Activated CD4-positive, alpha-beta T cell treated with anti-CD3 and anti-CD28 coated beads, Interleukin-10, Interleukin-2, amounts not matched to agents 100 ng/mL and 50 ng/mL, durations not matched to agents 16 hours and 8 hours (primary cell): ENCODE data around the gene CAMK2A.
"Not testable (repeated sequence)": the region's sequence is repeated elsewhere in the genome, so short reads cannot be mapped to it uniquely, and the experiment has no call there.

Source experiments
- DNase-seq: peaks from one replicate; pipeline ENCODE4 v3.0.0-alpha.2; 2020

Gene CAMK2A

DNA sequence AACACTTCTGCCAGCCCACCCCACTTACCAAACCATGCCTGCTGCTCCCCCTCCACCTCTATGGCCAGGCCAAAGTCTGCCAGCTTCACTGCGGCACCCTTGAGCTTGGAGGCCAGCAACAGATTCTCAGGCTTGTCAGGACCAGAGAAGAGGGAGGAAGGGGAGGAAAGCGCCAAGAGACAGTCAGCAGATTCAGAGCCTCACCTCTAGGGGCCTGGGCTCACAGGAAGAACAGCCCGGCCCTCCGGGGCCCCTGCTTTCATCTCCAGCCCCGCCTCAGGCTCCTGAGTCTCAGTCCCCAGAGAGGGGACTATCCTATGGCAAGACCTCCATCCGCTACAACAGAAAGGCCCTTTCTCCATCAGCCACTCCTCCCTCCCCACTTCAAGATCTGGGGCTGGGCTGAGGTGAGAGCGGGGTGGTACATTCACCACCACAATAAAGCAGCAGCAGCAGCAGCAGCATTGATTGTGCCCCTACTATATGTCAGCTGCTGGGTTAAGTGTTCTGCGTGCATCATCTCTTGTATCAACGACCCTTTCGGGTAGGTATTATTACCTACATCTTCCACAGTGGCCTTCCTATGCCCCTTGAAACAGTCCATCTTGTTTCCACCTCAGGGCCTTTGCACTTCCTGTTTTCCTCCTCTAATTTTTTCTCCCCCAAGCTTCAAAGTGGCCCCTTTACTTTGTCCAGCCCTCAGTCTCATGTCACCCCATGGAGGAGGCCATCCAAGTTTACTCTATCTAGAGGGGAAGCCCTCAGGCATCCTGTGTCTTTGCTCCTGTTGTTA is 36.0 kb downstream of the CAMK2A start:
- no peak for DNase-seq

DNA sequence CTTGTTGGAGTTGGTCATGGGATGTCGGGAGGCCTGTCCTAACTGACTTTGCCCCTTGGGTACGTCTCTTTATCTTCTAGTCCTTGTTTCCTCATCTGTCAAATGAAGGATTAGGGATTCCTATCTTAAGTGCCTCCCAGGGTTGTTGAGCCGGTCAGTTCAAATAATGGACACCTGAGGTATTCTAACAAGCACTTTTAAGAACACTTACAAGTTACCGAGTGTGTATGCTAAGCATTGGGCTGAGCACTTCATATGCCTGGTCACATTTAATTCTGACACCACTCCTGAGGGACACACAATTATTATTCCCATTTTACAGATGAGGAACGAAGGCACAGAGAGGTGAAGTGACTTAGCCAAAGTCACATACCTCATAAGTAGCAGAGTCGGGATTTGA is 37.1 kb downstream of the CAMK2A start:
- no peak for DNase-seq

DNA sequence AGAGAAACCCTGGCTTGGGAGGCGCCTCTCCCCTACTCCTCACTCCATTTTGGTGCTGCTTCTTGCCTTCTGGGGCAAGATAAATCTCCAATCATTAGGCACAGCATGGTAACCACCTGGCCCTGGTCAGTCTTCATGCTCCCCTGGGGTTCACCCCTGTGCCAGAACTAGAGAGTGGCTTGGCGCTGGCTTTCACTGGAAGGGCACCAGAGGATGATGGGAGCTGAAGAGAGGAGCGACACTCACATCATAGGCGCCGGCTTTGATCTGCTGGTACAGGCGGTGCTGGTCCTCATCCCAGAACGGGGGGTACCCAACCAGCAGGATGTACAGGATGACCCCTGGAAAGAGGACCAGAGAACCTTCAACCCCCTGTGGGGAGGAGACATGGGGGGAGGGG is 38.1 kb downstream of the CAMK2A start:
- no peak for DNase-seq

- no peak for DNase-seq
Measured at GRCh38 chr5:150249744-150250143, 39.8 kb downstream of the CAMK2A start.

DNA sequence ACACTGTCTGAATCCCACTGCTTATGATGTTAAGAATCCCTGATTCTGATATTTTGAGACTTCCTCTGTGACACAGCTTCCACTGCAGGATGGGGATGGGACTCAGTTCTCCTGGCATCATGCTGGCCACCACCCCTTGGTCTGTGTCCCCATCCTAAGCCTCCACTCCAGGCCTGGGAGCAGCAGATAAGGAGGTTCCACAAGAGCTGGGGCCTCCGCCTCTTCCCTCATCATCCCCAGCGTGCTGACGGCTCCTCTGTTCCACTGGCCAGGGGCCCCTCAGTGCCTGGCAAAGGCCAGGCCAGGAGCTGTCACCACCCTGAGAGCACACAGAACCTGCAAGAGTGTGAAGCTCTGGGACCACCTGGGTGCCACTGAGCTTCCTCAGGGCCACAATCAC is 40.6 kb downstream of the CAMK2A start:
- no peak for DNase-seq

DNA sequence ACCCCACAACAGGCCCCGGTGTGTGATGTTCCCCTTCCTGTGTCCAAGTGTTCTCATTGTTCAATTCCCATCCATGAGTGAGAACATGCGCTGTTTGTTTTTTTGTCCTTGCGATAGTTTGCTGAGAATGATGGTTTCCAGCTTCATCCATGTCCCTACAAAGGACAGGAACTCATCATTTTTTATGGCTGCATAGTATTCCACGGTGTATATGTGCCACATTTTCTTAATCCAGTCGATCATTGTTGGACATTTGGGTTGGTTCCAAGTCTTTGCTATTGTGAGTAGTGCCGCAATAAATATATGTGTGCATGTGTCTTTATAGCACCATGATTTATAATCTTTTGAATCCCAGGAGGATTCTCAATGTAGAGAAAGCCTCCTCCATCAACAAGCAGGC is 41.1 kb downstream of the CAMK2A start:
- not testable (repeated sequence) for DNase-seq

DNA sequence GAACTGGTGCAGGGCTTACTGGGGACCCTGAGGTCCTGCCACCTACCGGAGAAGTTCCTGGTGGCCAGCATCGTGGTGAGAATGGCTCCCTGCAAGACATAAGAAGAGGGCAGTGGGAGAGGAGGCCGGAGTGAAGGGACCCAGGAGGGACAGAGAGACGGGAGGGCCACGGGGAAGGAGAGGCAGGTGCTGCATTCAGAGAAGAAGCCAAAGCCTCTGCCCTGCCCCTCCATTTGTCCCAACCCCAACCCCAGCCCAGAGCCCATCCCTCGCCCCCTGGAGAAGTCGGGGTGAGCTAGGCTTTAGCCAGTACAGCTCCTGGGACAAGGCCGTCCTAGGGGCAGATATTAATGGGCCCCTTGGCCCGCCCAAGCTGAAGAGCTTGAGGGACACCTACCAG is 41.8 kb downstream of the CAMK2A start:
- no peak for DNase-seq

GRCh38 chr5:150246835-150247234 is 42.7 kb downstream of the CAMK2A start:
- DNase-seq, result no peak

GRCh38 chr5:150246429-150246828 is 43.1 kb downstream of the CAMK2A start:
- no peak for DNase-seq

DNA sequence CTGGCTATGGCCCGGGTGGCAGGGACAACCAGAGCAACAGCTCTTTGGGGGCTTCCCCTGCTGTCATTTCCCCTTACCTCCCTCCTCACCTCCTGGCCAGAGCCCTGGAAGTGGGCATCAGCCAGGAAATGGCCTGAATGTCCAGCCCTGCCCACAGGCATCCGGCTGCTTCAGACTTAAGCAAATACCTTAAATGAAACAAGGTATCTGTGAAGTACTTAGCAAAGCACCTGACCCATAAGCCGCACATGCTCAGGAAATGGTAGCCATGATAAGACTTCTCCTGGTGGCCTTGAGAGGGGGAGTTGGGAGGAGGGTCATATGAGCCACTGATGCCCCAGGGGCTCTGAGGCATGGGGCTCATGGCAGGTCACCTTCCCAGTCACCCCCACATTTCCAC is 43.8 kb downstream of the CAMK2A start:
- DNase-seq, result no peak

- no peak for DNase-seq
Measured at GRCh38 chr5:150245111-150245789, 44.3 kb downstream of the CAMK2A start.

DNA sequence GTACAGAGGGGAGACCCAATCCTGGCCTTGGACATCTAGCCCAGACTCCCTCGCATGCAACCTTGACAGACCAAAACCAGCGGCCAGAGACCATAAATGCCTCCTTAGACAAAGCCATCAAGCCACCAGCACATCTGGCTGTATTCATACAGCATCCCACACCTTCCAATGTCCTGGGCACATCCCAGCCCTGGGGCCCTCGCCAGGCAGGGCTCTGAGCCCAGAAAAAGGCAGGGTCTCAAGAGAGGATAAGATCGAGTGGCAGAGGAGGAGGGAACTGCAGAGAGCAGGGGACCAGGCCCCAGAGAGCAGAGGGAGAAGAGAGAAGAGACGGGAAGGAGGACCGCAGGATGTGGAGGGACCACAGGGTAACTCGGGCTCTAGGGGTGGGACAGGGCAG is 45.4 kb downstream of the CAMK2A start:
- DNase-seq, result no peak

DNA sequence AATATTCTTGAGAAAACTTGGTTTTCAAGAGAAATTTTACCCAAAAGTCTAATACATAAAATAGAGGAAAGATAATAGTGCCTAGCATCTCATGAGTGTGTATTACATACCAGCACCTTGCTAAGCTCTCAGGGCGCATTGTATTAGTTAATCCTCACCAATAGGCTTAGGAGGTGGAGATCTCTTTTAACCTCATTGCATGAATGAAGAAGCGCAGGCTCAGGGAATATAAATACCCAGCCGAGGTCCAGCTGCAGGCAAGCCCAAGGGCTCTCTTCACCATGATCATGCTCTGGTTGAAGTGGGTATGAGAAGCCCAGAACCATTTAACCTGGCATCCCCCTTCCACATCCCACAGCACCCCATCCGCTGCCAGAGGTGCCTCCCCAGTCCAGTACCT is 46.0 kb downstream of the CAMK2A start:
- DNase-seq, result no peak

DNA sequence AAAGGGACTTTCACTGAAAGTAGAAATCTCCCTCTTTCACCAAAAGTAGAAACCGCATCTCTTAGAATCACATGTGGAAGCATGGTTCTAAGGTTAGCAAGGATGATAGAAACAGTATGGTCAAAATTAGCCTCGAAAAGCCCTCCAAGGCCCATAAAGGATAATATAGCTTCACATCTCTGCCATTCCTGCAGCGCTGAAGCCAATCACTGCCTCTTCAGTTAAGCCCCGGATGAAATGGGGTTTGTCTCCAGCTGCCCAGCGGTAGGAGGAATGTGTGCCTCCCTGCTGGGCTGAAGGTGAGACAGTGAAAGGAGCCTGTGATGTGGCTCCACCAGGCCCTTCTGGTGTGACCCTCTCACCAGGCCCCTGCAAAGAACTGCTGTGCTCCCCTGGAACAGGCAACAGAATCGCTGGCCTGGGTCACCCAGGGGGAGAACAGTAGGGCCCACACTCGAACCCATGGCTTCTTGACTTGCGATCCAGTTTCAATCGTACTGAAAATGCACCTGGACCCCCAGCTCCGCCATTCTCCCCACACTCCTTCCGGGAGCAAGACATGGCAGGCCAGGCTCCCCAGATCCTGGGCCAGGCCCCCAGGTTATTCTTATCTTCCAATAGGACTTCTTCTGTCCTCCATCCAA is 47.2 kb downstream of the CAMK2A start:
- no peak for DNase-seq

- no peak for DNase-seq
Measured at GRCh38 chr5:150241298-150242160, 48.0 kb downstream of the CAMK2A start.

DNA sequence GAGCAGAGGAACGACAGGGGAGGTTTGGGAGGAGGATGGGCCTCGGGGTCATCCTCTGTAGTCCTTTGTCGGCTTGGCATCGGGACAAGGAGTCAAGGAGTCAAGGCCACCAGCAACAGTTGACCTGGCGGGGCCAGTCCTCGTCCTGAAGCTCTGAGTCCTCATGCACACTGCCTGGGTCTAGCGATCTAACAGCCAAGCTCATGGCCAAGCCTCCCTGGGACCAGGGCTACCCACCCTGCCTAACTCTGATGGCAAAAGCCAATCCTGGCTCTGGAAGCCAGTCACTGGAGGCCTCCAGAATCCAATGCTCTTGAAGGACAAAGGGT is 49.8 kb downstream of the CAMK2A start:
- no peak for DNase-seq

DNA sequence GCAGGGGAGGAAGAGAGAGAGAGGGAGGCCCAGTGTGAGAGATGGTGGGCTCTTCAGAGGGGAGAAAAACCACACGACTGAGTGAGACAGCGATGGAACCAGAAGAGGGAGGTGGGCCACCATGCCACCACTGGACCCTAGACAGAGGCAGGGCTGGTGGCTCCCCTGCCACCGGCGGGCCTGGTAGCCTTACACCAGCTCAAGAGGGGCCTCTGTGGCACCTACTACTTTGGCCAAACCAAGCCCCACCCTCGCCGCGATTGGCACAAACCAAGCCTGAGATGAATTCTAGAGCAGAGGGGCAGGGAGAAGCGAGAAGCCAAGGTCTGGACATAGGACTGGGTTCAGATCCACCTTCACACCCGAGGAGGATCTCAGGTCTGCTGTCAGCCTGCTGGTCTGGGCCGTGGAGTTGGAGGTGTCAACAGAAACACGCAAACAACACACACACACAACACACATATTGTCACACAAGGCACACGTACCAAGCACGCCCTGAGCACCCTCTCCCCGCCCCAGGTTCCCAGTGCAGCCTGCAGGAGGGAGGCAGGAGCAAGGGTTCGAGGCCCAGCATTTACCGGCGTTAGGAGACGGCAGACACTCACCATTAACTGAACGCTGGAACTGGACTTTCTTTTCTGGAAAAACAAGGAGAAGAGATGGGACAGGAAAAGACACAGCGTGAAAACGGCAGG is 50.3 kb downstream of the CAMK2A start:
- DNase-seq, result no peak

GRCh38 chr5:150238646-150239045 is 50.9 kb downstream of the CAMK2A start:
- DNase-seq, result no peak

DNA sequence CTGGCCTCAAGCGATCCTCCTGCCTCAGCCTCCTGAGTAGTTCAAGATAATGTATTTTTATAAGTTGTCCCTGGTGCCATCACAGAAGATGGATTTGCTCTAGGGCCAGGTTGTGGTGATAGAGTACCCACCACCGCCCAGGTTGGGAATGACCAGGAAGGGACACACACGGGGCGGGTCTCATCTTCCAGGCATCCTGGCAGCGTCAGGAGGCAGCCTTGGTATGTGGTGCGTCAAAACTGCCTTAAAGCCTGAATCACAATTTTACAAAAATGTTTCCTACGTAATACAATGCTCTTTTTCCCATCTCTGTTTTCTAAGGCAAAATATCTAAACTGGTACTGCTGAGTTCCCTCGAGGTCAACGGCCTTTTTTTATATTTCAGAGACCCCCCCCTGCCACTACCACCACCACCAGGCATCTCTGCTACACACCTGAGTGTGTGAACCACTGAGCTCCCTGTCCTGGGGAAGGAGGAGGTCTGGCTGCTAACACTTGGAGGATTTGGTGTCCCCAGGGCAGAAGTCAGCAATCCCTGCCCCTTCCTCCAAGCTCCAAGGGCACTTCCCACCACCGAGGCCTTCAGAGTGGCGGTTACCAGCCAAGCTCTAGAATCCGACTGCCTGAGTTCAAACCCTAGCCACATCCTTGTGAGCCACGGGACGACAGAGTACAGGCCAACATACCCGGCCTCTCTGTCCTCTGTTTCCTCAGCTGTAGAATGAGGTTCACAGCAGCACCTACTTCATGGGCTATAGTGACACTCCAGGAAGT is 52.4 kb downstream of the CAMK2A start:
- DNase-seq, result no peak

DNA sequence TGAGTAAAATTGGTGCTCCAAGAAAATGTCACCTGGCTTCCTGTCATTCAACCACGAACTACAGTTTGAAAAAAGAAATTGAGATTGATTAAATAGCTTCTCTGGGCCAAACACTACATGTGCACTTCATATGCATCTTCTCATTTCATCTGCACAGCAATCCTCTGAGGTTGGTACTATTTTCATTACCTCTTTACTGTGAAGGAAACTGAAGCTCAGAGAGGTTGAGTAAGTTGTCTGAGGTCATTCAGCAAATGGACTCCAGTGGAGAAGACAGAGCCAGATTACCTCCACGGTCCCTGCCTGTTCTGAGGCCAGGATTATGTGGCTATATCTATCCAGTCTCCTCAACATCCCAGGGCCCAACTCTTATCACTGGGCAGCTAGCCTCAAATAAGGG is 53.3 kb downstream of the CAMK2A start:
- no peak for DNase-seq

DNA sequence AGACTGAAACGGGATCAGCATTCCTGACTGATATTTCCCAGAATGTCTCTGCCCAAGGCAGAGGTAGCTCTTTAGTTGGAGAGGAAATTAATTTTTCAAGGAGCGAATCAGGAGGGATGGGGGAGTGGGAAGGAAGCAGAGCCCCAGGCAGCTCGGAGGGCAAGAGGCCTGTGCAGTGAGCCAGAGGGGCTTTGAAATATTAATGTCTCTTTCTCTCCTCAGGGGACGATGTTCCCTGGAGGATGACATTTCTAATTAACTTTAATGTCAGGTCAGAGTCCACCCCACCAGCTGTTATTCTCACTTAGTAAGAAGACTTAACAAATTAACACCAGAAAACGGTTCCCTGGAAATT is 54.1 kb downstream of the CAMK2A start:
- no peak for DNase-seq
